CD4-positive, alpha-beta T cell treated with Interleukin-4 for 4 hours (primary cell): Measurements from ENCODE around the gene ARHGAP28.

Experiments used
- DNase-seq: peaks from one replicate; pipeline ENCODE4 v3.0.0-alpha.2; 2020

Gene ARHGAP28

GRCh38 chr18:6734726-6735430 is 5.4 kb downstream of the ARHGAP28 start:
- DNase-seq, result no peak

- DNase-seq, result no peak
These were observed 8.3 kb downstream of the ARHGAP28 start for GRCh38 chr18:6737833-6738232.

- no peak for DNase-seq
These were observed 9.1 kb downstream of the ARHGAP28 start for GRCh38 chr18:6738622-6739021.

GRCh38 chr18:6741232-6741663 is 11.7 kb downstream of the ARHGAP28 start:
- no peak for DNase-seq

- no peak for DNase-seq
These were observed 12.3 kb downstream of the ARHGAP28 start for GRCh38 chr18:6741786-6742185.

GRCh38 chr18:6743999-6744398 is 14.5 kb downstream of the ARHGAP28 start:
- DNase-seq, result no peak

- DNase-seq, result no peak
These were observed 15.4 kb downstream of the ARHGAP28 start for GRCh38 chr18:6744816-6745455.

GRCh38 chr18:6745504-6746031 is 16.1 kb downstream of the ARHGAP28 start:
- no peak for DNase-seq

GRCh38 chr18:6746386-6746960 is 17.0 kb downstream of the ARHGAP28 start:
- no peak for DNase-seq

GRCh38 chr18:6747646-6748045 is 18.1 kb downstream of the ARHGAP28 start:
- no peak for DNase-seq

GRCh38 chr18:6748241-6748640 is 18.7 kb downstream of the ARHGAP28 start:
- no peak for DNase-seq

- DNase-seq, result no peak
These were observed 20.9 kb downstream of the ARHGAP28 start for GRCh38 chr18:6750411-6750810.

- no peak for DNase-seq
These were observed 21.7 kb downstream of the ARHGAP28 start for GRCh38 chr18:6751222-6751621.

- DNase-seq, result no peak
These were observed 22.8 kb downstream of the ARHGAP28 start for GRCh38 chr18:6752202-6752860.

GRCh38 chr18:6755107-6755506 is 25.6 kb downstream of the ARHGAP28 start:
- DNase-seq, result no peak

GRCh38 chr18:6757931-6758330 is 28.4 kb downstream of the ARHGAP28 start:
- DNase-seq, result no peak

- DNase-seq, result no peak
These were observed 30.1 kb downstream of the ARHGAP28 start for GRCh38 chr18:6759579-6759978.

- no peak for DNase-seq
These were observed 34.0 kb downstream of the ARHGAP28 start for GRCh38 chr18:6763524-6763923.

- DNase-seq, result no peak
These were observed 34.9 kb downstream of the ARHGAP28 start for GRCh38 chr18:6764382-6764781.

- DNase-seq, result no peak
These were observed 44.3 kb downstream of the ARHGAP28 start for GRCh38 chr18:6773777-6774176.

GRCh38 chr18:6775237-6775636 is 45.7 kb downstream of the ARHGAP28 start:
- DNase-seq, result no peak

GRCh38 chr18:6775702-6776101 is 46.2 kb downstream of the ARHGAP28 start:
- DNase-seq, result no peak

GRCh38 chr18:6776188-6776587 is 46.7 kb downstream of the ARHGAP28 start:
- DNase-seq, result no peak

GRCh38 chr18:6777509-6777908 is 48.0 kb downstream of the ARHGAP28 start:
- no peak for DNase-seq
